GM12878 (cell line): ENCODE data around the gene SLC25A51. TPM values are rescaled to one million over a fixed set of nuclear protein-coding genes. Genes with fewer than 3 reads are reported as not detected.

Experiments
- ATAC-seq: fragments of 200-7000 bp; cut with Tn5 transposase; 3 replicates; pipeline ENCODE4 v1.9.1; 2020; ENCODE audit warnings: mild to moderate bottlenecking, moderate library complexity
- BruUV-seq: library from RNA; stranded (reverse); fragments of 400-500 nt; replicated peaks from 2 replicates; lab custom pipeline; 2021; lab: Mats Ljungman, UMichigan
- CTCF ChIA-PET: fragments of 300-600 bp; sonication (Branson Sonifier 250); formaldehyde crosslinking; extraction: SDS; loops from one replicate; lab custom pipeline; 2021; ENCODE audit warnings: inconsistent platforms; lab: Yijun Ruan, JAX
- POLR2A ChIA-PET: fragments of 350-600 bp; formaldehyde crosslinking; extraction: SDS; loops from one replicate; lab custom pipeline; 2021; ENCODE audit warnings: inconsistent platforms; lab: Charles Lee
- RAD21 ChIA-PET: fragments of 300-600 bp; sonication (Branson Sonifier 250); formaldehyde crosslinking; loops from one replicate; lab custom pipeline; 2023; ENCODE audit warnings: antibody characterized with exemption; ENCODE audit not compliant: unreplicated experiment; lab: Charles Lee
- SMC1A ChIA-PET: fragments of 300-600 bp; sonication (Branson Sonifier 250); formaldehyde crosslinking; loops from one replicate; lab custom pipeline; 2023; ENCODE audit not compliant: unreplicated experiment, uncharacterized antibody; lab: Charles Lee
- DNase-seq: peaks from one replicate; pipeline ENCODE4 v3.0.0-alpha.2; 2011; ENCODE audit warnings: low read depth, low spot score
- FAIRE-seq: peaks from 3 replicates; lab custom pipeline; 2011; peaks lifted over from hg19 to GRCh38; lab: Jason Lieb, UNC
- H2AFZ ChIP-seq: 2 replicates; pipeline ENCODE4 v1.6.0; 2011; ENCODE audit warnings: low read depth, low read length, control low read depth; ENCODE audit not compliant: control insufficient read depth
- H3K27ac ChIP-seq: 2 replicates; pipeline ENCODE4 v1.5.1; 2011; ENCODE audit warnings: control low read depth; ENCODE audit not compliant: control insufficient read depth, insufficient read depth
- H3K27me3 ChIP-seq, 2 experiments: replicated peaks in 1 of 2; 2 replicates each; pipeline versions ENCODE4 v1.6.0 to v1.6.1; 2011; ENCODE audit warnings: low read length in 1 of 2; ENCODE audit not compliant: control insufficient read depth in 2 of 2, insufficient read depth in 2 of 2
- H3K36me3 ChIP-seq, 2 experiments: 2 replicates each; pipeline ENCODE4 v1.5.1; 2011; ENCODE audit warnings: low read length in 1 of 2; ENCODE audit not compliant: control insufficient read depth in 2 of 2, insufficient read depth in 2 of 2
- H3K4me1 ChIP-seq: 2 replicates; pipeline ENCODE4 v1.6.1; 2011; ENCODE audit warnings: mild to moderate bottlenecking, low read length, moderate library complexity, mixed read lengths; ENCODE audit not compliant: control insufficient read depth, insufficient read depth
- H3K4me2 ChIP-seq: 2 replicates; pipeline ENCODE4 v1.6.0; 2011; ENCODE audit warnings: control low read depth; ENCODE audit not compliant: control insufficient read depth, insufficient read depth
- H3K4me3 ChIP-seq: fragments of 200-600 bp; sonication (generic); 2 replicates; pipeline ENCODE4 v1.5.1; 2016
- H3K79me2 ChIP-seq: 2 replicates; pipeline ENCODE4 v1.6.0; 2011; ENCODE audit warnings: low read length; ENCODE audit not compliant: control insufficient read depth, insufficient read depth
- H3K9ac ChIP-seq: 2 replicates; pipeline ENCODE4 v1.8.0; 2011; ENCODE audit warnings: low read length, control low read depth, mixed read lengths; ENCODE audit not compliant: control insufficient read depth, insufficient read depth
- H3K9me3 ChIP-seq: replicated peaks from 3 replicates; pipeline ENCODE4 v1.5.1; 2011; ENCODE audit warnings: mild to moderate bottlenecking, low read length; ENCODE audit not compliant: control insufficient read depth, insufficient read depth
- H4K20me1 ChIP-seq: 2 replicates; pipeline ENCODE4 v1.6.0; 2011; ENCODE audit not compliant: control insufficient read depth, insufficient read depth
- ATF7 ChIP-seq: fragments of 450-650 bp; IDR thresholded peaks from 2 replicates; pipeline ENCODE4 v1.6.1; 2016; ENCODE audit warnings: low read depth, mild to moderate bottlenecking
- CEBPB ChIP-seq, 2 experiments: fragments of 150-350 bp in 1 of 2; IDR thresholded peaks; 2 replicates each; pipeline ENCODE4 v1.6.1; 2012 to 2014; ENCODE audit warnings: low read depth in 2 of 2, low read length in 2 of 2, borderline replicate concordance in 1 of 2, inconsistent platforms in 1 of 2
- CREM ChIP-seq: IDR thresholded peaks from 2 replicates; pipeline ENCODE4 v1.6.1; 2014; ENCODE audit warnings: antibody characterized with exemption, low read depth
- KLF5 ChIP-seq: fragments of 450-650 bp; IDR thresholded peaks from 2 replicates; pipeline ENCODE4 v1.6.1; 2014; ENCODE audit warnings: mild to moderate bottlenecking; ENCODE audit not compliant: partially characterized antibody
- NFYA ChIP-seq: IDR thresholded peaks from 2 replicates; pipeline ENCODE4 v1.6.1; 2011; ENCODE audit warnings: low read depth, mild to moderate bottlenecking, low read length, improper control_type of control experiment, borderline replicate concordance
- NR2F1 ChIP-seq: fragments of 450-650 bp; conservative IDR thresholded peaks from 2 replicates; pipeline ENCODE4 v1.6.1; 2017; ENCODE audit warnings: mild to moderate bottlenecking
- PAX8 ChIP-seq: fragments of 450-650 bp; IDR thresholded peaks from 2 replicates; pipeline ENCODE4 v1.6.1; 2017; ENCODE audit warnings: mild to moderate bottlenecking, moderate library complexity
- SKIL ChIP-seq: fragments of 450-650 bp; IDR thresholded peaks from 2 replicates; pipeline ENCODE4 v1.6.1; 2017; ENCODE audit warnings: mild to moderate bottlenecking, low read depth, inconsistent platforms; ENCODE audit not compliant: poor library complexity, severe bottlenecking
- SRF ChIP-seq, 2 experiments: IDR thresholded peaks; 2 replicates each; pipeline ENCODE4 v1.6.1; 2011; ENCODE audit warnings: low read depth in 2 of 2, low read length in 2 of 2, mild to moderate bottlenecking in 1 of 2, moderate library complexity in 1 of 2
- TCF7 ChIP-seq: IDR thresholded peaks from 2 replicates; pipeline ENCODE4 v1.6.1; 2014; ENCODE audit warnings: antibody characterized with exemption, borderline replicate concordance
- ZNF274 ChIP-seq: IDR thresholded peaks from one replicate; pipeline ENCODE4 v1.8.0; 2011; ENCODE audit not compliant: insufficient read length, insufficient read depth
- WGBS: methylation state at CpG from one replicate; pipeline ENCODE4 v1.1.6; 2016; ENCODE audit warnings: low lambda C conversion rate; ENCODE audit not compliant: insufficient replicate concordance, insufficient coverage; ENCODE audit errors: missing lambda C conversion rate; 5-methylcytosine and 5-hydroxymethylcytosine counted together
- in situ Hi-C: fragments of 300-500 bp; cut with MboI; formaldehyde crosslinking; loops from 9 replicates; pipeline ENCODE4 v1.14.3; 2018; ENCODE audit warnings: mixed read lengths
- intact Hi-C: fragments of 100-400 bp; cut with micrococcal nuclease; formaldehyde crosslinking; loops from one replicate; pipeline ENCODE4 v1.14.2; 2022; ENCODE audit not compliant: unreplicated experiment
- polyA plus RNA-seq, 11 experiments: library from polyadenylated mRNA; depleted of rRNA in 4 of 11; unstranded in 6 of 11; stranded (reverse) in 5 of 11; fragments of >200 nt; fragmentation: Nextera tagmentation in 4 of 11; fragmentation: Illumina TruSeq in 1 of 11; extraction: Ambion mirVana in 4 of 11; extraction: Trizol in 1 of 11; gene quantifications; 1 replicate in 1 of 11; 2 replicates in 10 of 11; pipeline versions ENCODE4 v1.2.1 to v1.2.3, GENCODE V29; 2011 to 2016; ENCODE audit warnings: inconsistent platforms in 2 of 11, missing spikeins in 2 of 11, low read depth in 1 of 11
- total RNA-seq, 4 experiments: library from RNA; depleted of rRNA in 3 of 4; stranded (reverse); fragments of >200 nt in 3 of 4; fragmentation: Illumina TruSeq in 1 of 4; extraction: Trizol in 1 of 4; gene quantifications; 2 replicates each; pipeline versions ENCODE4 v1.2.1 to v1.2.3, GENCODE V29; 2013 to 2021

SLC25A51 gene
- total and polyA plus RNA-seq, 10 of the 15 experiments (the other 5 are each of a cell fraction or from before 2014, with no cell fraction given), result 3.8 to 29.3 (median 13.2) TPM

- RAD21 ChIA-PET, result no interaction called here
- Histone ChIP-seq H3K4me3 (no peak overlapping the region), H2AFZ (no peak overlapping the region), H3K27me3 (no peaks in the 10 kb centered on the region), H3K9ac (no peak overlapping the region), H3K27ac (no peak overlapping the region), H4K20me1 (no peaks in the 10 kb centered on the region), H3K9me3 (no peaks in the 10 kb centered on the region), H3K4me2 (no peak overlapping the region), H3K36me3 (no peaks in the 10 kb centered on the region), H3K79me2 (no peaks in the 10 kb centered on the region), H3K4me1 (no peaks in the 10 kb centered on the region)
- no TSS peak for BruUV-seq
- in situ Hi-C loops, result loop anchor here (5.0 to 25.0 kb wide), 2 partner anchors 48 to 768 kb away; no protein-coding TSS in a partner anchor
- CTCF ChIA-PET, result interaction anchor here (1.1 to 1.2 kb wide), 2 partner anchors 169 to 344 kb away, joined by 3 to 4 read pairs; no protein-coding TSS in a partner anchor
- ATAC-seq, result no peak
- FAIRE-seq, result no peak
- intact Hi-C loops, result no loop called here
- no peak for DNase-seq
- POLR2A ChIA-PET, result no interaction called here
- no peak for TF ChIP-seq ZNF274
- TF ChIP-seq ATF7, result no peak
- TF ChIP-seq CREM, result no peak
- no peak for TF ChIP-seq KLF5
- TF ChIP-seq NFYA, result no peak
- TF ChIP-seq SRF (IDR thresholded peaks at IDR 0.05; ENCODE audit: low read depth in 2 of 2, low read length in 2 of 2), result no peak
- no peak for TF ChIP-seq CEBPB (IDR thresholded peaks at IDR 0.05; ENCODE audit: borderline replicate concordance in 1 of 2, low read depth in 2 of 2, low read length in 2 of 2)
- no peak for TF ChIP-seq TCF7
- no peak for TF ChIP-seq PAX8
- no peak for TF ChIP-seq NR2F1
- TF ChIP-seq SKIL, result no peak
- WGBS, result 63% methylated on average over 15 of the region's 16 CpGs
- SMC1A ChIA-PET, result interaction anchor here (0.5 kb wide), 2 partner anchors 57 to 153 kb away, joined by 3 read pairs; no protein-coding TSS in a partner anchor
Observed at GRCh38 chr9:37919246-37919955, 15.5 kb upstream of the SLC25A51 start.
